Ovary (tissue), 3 donors: ENCODE measurements around the gene ITGB2.

Source experiments
- EP300 ChIP-seq: sonication (generic); formaldehyde crosslinking; IDR thresholded peaks from one replicate; pipeline ENCODE4 v1.6.1; 2017; ENCODE audit warnings: antibody characterized with exemption
- POLR2A ChIP-seq: fragments of 450-650 bp; IDR thresholded peaks from one replicate; pipeline ENCODE4 v1.6.1; 2017; ENCODE audit warnings: antibody characterized with exemption, mild to moderate bottlenecking, moderate library complexity
- TF ChIP-seq, protein P1 (sequence below), 3 donors: fragments of 450-650 bp in 2 of 3; fragments of 200-600 bp in 1 of 3; IDR thresholded peaks; one replicate each; pipeline versions ENCODE4 v1.5.1 to v1.8.0; 2016 to 2022; ENCODE audit warnings: antibody characterized with exemption in 3 of 3, mild to moderate bottlenecking in 1 of 3
- donor health status: DM: no; HTN: no; CAD: no.

DNA sequence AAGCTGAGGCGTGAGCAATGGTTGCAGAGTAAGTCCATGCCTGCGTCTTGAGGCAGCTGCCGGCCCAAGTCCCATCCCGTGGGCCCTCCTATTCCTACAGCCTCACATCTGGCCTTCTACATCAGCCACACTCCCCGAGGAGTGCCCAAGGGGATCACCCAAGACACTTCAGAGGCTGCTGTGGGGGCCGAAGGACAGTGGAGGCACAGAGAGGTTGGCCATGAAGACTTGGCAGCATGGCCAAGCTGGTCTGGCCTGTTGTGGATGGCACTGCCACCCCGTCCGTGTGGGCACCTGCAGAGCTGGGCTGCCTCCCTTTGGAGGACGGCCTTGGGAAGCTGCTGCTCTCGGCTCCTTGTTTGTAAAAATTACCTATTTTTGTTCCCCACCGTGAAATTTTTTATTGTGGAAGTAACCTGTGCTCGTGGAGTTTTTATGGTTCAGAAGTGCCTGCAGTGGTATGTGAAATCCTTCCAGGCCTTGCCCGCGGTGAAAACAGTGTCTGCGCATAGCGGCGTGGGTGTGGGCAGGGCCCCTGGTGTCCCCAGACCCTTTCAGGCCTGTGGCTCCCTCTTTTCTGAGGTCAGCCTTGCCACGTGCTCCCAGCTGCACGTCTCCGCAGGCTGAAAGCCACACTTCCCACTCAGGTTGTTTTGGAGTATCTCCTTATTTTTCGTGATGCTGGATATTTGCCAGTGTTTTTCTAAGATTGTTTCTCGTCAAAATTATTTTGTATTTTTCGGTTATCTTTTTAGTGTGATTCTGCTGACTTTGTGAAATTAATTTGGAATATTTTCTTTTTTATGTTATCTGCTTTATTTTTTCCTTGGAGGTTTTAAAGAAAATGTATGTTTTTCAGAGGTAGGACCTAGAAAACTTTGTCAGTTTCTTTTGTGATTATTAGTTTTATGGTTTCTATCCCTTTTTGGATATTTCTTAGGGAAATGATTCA is 39.7 kb upstream of the ITGB2 start:
- TF ChIP-seq, protein P1, sequence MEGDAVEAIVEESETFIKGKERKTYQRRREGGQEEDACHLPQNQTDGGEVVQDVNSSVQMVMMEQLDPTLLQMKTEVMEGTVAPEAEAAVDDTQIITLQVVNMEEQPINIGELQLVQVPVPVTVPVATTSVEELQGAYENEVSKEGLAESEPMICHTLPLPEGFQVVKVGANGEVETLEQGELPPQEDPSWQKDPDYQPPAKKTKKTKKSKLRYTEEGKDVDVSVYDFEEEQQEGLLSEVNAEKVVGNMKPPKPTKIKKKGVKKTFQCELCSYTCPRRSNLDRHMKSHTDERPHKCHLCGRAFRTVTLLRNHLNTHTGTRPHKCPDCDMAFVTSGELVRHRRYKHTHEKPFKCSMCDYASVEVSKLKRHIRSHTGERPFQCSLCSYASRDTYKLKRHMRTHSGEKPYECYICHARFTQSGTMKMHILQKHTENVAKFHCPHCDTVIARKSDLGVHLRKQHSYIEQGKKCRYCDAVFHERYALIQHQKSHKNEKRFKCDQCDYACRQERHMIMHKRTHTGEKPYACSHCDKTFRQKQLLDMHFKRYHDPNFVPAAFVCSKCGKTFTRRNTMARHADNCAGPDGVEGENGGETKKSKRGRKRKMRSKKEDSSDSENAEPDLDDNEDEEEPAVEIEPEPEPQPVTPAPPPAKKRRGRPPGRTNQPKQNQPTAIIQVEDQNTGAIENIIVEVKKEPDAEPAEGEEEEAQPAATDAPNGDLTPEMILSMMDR (IDR thresholded peaks at IDR 0.05), result no peak
- no peak for TF ChIP-seq POLR2A
- no peak for TF ChIP-seq EP300
